Osteocyte (in vitro differentiated cells): ENCODE measurements around the gene GLYR1. TPM values are rescaled to one million over a fixed set of nuclear protein-coding genes. Genes with fewer than 3 reads are reported as not detected.

ENCODE experiments used
- DNase-seq: peaks from one replicate; pipeline ENCODE4 v3.0.0; 2021; ENCODE audit warnings: mixed read lengths; ENCODE audit not compliant: unreplicated experiment; ENCODE audit errors: extremely low spot score
- H3K27ac Mint-ChIP-seq: one replicate; pipeline ENCODE4 v1.8.0; 2021; ENCODE audit warnings: mild to moderate bottlenecking, mixed read lengths; ENCODE audit not compliant: unreplicated experiment
- H3K27me3 Mint-ChIP-seq: one replicate; pipeline ENCODE4 v1.8.0; 2021; ENCODE audit warnings: mixed read lengths; ENCODE audit not compliant: unreplicated experiment
- H3K36me3 Mint-ChIP-seq: one replicate; pipeline ENCODE4 v1.8.0; 2021; ENCODE audit warnings: mixed read lengths; ENCODE audit not compliant: unreplicated experiment
- H3K4me1 Mint-ChIP-seq: one replicate; pipeline ENCODE4 v1.8.0; 2021; ENCODE audit warnings: mixed read lengths; ENCODE audit not compliant: unreplicated experiment
- H3K4me3 Mint-ChIP-seq: one replicate; pipeline ENCODE4 v1.8.0; 2021; ENCODE audit warnings: mild to moderate bottlenecking, moderate library complexity, mixed read lengths; ENCODE audit not compliant: unreplicated experiment
- H3K9me3 Mint-ChIP-seq: one replicate; pipeline ENCODE4 v1.8.0; 2021; ENCODE audit warnings: mixed read lengths; ENCODE audit not compliant: unreplicated experiment
- total RNA-seq: library from RNA; stranded (reverse); gene quantifications from 2 replicates; pipeline ENCODE4 v1.2.1, GENCODE V29; 2021
- TF ChIP-seq, protein P1 (sequence below): fragments of 200-600 bp; sonication (generic); IDR thresholded peaks from 2 replicates; pipeline ENCODE4 v1.5.0; 2021; ENCODE audit warnings: antibody characterized with exemption, mild to moderate bottlenecking, moderate library complexity

GLYR1 gene
- total RNA-seq, 1 donor from 2014 or later = 76.9 TPM

DNA sequence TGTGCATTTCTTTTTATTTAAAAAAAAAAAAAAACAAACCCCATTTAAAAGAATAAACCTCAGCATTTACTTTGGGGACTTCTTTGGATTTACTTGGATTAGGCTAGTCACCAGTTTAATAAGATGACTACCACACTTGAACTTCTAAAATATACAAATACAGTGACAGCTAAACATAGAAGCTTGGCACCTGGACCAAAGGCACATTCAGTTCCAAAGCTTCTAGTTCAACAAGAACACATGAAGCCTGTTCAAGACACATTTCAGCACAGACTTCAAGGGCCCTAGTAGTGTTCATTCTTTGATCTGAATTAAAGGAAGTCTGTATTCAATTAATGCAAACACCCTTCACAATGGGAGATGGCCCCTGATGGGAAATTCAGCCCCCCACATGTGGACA lies 33.0 kb downstream of the GLYR1 start:
- TF ChIP-seq, protein P1, sequence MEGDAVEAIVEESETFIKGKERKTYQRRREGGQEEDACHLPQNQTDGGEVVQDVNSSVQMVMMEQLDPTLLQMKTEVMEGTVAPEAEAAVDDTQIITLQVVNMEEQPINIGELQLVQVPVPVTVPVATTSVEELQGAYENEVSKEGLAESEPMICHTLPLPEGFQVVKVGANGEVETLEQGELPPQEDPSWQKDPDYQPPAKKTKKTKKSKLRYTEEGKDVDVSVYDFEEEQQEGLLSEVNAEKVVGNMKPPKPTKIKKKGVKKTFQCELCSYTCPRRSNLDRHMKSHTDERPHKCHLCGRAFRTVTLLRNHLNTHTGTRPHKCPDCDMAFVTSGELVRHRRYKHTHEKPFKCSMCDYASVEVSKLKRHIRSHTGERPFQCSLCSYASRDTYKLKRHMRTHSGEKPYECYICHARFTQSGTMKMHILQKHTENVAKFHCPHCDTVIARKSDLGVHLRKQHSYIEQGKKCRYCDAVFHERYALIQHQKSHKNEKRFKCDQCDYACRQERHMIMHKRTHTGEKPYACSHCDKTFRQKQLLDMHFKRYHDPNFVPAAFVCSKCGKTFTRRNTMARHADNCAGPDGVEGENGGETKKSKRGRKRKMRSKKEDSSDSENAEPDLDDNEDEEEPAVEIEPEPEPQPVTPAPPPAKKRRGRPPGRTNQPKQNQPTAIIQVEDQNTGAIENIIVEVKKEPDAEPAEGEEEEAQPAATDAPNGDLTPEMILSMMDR = no peak
- Mint-ChIP-seq H3K36me3 (peaks cover 39% of the 10 kb centered on the region), H3K4me1 (no peaks in the 10 kb centered on the region), H3K27ac (no peak overlapping the region), H3K9me3 (no peaks in the 10 kb centered on the region), H3K27me3 (no peaks in the 10 kb centered on the region), H3K4me3 (no peak overlapping the region)
- DNase-seq = no peak

DNA sequence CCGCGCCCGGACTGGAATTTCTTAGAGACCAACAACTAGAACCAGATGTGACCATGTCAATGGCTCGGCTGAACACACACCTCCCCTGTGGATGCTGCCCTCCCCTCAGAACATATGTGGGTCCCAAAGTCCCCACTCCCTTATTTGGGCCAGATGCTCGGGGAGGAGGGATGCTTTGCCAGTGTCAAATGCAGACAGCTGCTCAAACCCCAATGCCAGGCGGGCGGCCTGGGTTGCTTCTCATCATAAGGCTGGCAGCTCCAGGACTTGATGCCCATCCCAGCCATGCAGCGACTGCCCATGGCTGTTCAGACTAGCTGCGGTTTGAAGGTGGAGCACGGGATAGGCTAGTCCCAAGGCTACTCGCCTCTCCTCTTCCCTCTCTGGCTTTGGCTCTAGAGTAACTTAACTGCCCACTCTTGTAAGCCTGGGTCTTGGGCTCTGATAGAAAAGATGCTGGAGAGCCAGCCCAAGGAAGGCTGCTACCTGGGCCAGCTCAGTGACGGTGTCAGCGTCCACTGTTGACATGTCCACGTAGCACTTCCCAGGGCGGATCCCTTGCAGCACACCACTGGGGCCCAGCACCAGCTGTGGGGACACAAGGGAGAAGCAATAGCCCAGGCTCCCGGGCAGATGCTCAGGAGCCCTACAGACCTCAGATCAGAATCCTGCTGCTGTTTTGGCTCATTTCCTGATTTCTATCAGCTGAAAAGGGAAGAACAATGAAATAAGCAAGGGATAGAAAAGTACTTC lies 33.7 kb downstream of the GLYR1 start:
- TF ChIP-seq, protein P1 = no peak
- DNase-seq = no peak
- Mint-ChIP-seq H3K4me1 (no peaks in the 10 kb centered on the region), H3K9me3 (no peaks in the 10 kb centered on the region), H3K27ac (no peak overlapping the region), H3K27me3 (no peaks in the 10 kb centered on the region), H3K36me3 (peaks cover 34% of the 10 kb centered on the region), H3K4me3 (no peak overlapping the region)

DNA sequence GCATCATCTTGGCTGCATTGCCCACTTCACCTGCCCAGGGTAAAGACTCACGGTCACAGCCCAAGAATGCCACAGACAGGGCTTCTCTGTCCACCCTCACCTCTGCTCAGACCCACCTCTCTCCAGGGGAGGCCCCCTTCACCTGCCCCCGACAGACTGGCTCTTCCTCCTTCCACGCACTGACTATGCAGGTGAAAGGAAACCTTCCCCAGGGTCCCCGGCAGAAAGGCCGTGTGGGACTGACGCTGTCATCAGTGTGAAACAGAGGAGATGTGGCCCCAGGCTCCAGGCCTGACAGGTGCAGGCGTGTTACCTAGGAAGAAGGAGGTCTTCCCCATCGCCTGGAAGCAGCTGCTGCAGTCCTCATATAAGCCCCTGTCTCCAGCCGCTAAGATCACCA lies 35.3 kb downstream of the GLYR1 start:
- H3K36me3 Mint-ChIP-seq = peaks cover 36% of the 10 kb centered on the region
- H3K9me3 Mint-ChIP-seq = no peaks in the 10 kb centered on the region
- H3K4me1 Mint-ChIP-seq = no peaks in the 10 kb centered on the region
- H3K4me3 Mint-ChIP-seq = no peak overlapping the region
- no peak for DNase-seq
- H3K27me3 Mint-ChIP-seq = no peaks in the 10 kb centered on the region
- no peak overlapping the region for H3K27ac Mint-ChIP-seq
- TF ChIP-seq, protein P1 = no peak

DNA sequence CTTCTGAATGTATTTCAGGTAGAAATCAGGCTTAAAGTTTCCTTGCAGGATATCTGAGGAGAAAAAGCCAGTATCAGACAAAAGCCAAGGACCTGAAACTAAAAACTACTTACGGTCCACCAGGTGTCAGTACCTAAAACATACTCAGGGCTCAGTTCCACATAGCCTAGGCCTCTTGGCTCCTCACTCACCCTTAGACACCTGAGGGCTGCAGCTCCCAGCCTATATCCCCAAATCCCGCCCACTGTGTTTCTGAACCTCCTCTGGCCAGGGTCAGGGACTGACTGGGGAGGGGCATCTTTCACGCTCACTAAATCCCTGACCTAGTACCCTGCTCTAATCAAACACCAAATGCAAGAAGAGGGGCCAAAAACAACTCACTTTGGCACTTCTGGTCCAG lies 35.8 kb downstream of the GLYR1 start:
- peaks cover 33% of the 10 kb centered on the region for H3K36me3 Mint-ChIP-seq
- no peak for DNase-seq
- H3K4me1 Mint-ChIP-seq = no peaks in the 10 kb centered on the region
- H3K27ac Mint-ChIP-seq = no peak overlapping the region
- no peaks in the 10 kb centered on the region for H3K27me3 Mint-ChIP-seq
- H3K4me3 Mint-ChIP-seq = no peak overlapping the region
- H3K9me3 Mint-ChIP-seq = no peaks in the 10 kb centered on the region
- TF ChIP-seq, protein P1 = no peak

GRCh38 chr16:4806280-4806679 lies 40.8 kb downstream of the GLYR1 start:
- no peak overlapping the region for H3K4me3 Mint-ChIP-seq
- DNase-seq = no peak

More at GRCh38 chr16:4806280-4806679, 40.8 kb downstream of the GLYR1 start:
- H3K27me3 Mint-ChIP-seq = no peaks in the 10 kb centered on the region
- no peaks in the 10 kb centered on the region for H3K9me3 Mint-ChIP-seq
- H3K4me1 Mint-ChIP-seq = peaks cover 17% of the 10 kb centered on the region
- H3K36me3 Mint-ChIP-seq = peaks cover 19% of the 10 kb centered on the region
- H3K27ac Mint-ChIP-seq = no peak overlapping the region
- TF ChIP-seq, protein P1 = no peak
